ENCODE data around the gene ZNF891. TPM values are rescaled to one million over a fixed set of nuclear protein-coding genes. Genes with fewer than 3 reads are reported as not detected.

ZNF891 gene
- total and polyA plus RNA-seq, 5 donors: 0.86 to 1.5 (median 1.3) TPM

GRCh38 chr12:133063556-133063955, 66.5 kb downstream of the ZNF891 start:
- Histone ChIP-seq H3K9me3 (ENCODE audit: control insufficient read depth, low read length) (peaks cover 31% of the 10 kb centered on the region), H3K27ac (ENCODE audit: low read length) (no peak overlapping the region)
- no peak for ATAC-seq

DNA sequence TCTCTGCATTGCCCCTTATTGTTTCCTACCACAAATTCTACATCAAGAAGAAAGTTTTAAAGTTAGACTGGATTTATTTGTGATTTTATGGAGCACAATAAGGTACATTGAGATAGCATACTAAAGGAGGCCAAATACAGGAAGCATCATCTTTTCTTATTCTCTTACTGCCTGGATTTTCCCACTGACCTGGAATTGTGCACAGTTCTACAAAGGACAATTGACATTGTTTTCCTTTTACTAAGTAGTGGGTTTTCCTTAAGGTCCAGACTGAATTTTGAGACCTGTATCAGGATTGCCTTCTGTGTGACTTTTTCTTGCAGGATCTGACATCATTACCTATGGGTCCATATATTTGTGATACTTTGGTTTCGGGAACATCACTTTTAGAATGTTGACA, 68.1 kb downstream of the ZNF891 start:
- ATAC-seq (no peak), DNase-seq (no peak)
- intact Hi-C loops (cut with DNase I): no loop called here
- 99% methylated on average over 1 of the region's 1 CpG for WGBS
- no peak overlapping the region for H3K4me3 ChIP-seq (ENCODE audit: low read length)
- H3K27me3 ChIP-seq (ENCODE audit: control insufficient read depth, insufficient read depth): no peaks in the 10 kb centered on the region
- no peak overlapping the region for H3K27ac ChIP-seq (ENCODE audit: low read length)
- H3K4me1 ChIP-seq (ENCODE audit: control insufficient read depth, insufficient read depth, low read length): no peaks in the 10 kb centered on the region
- peaks cover 35% of the 10 kb centered on the region for H3K9me3 ChIP-seq (ENCODE audit: control insufficient read depth, low read length)

More at GRCh38 chr12:133063556-133063955, 66.5 kb downstream of the ZNF891 start:
- Histone ChIP-seq H3K4me1 (ENCODE audit: control insufficient read depth, insufficient read depth, low read length) (no peaks in the 10 kb centered on the region), H3K4me3 (ENCODE audit: low read length) (peak overlapping the region; percentile 29), H3K27me3 (ENCODE audit: control insufficient read depth, insufficient read depth) (no peaks in the 10 kb centered on the region)
- no peak for DNase-seq
- intact Hi-C loops (cut with DNase I): no loop called here
- WGBS: 95% methylated on average over 1 of the region's 1 CpG

GRCh38 chr12:133058203-133059113, 71.6 kb downstream of the ZNF891 start:
- WGBS: 96% methylated on average over 8 of the region's 8 CpGs
- Histone ChIP-seq H3K4me1 (ENCODE audit: control insufficient read depth, insufficient read depth, low read length) (no peaks in the 10 kb centered on the region), H3K9me3 (ENCODE audit: control insufficient read depth, low read length) (peaks cover 21% of the 10 kb centered on the region), H3K4me3 (ENCODE audit: low read length) (peak overlapping the region; percentile 37), H3K27ac (ENCODE audit: low read length) (no peak overlapping the region), H3K27me3 (ENCODE audit: control insufficient read depth, insufficient read depth) (no peaks in the 10 kb centered on the region)
- no peak for DNase-seq
- intact Hi-C loops (cut with DNase I): loop anchor here in 1 of 4 donors (5.0 kb wide), 1 partner anchor 49 kb away; no protein-coding TSS in a partner anchor
- no peak for ATAC-seq

DNA sequence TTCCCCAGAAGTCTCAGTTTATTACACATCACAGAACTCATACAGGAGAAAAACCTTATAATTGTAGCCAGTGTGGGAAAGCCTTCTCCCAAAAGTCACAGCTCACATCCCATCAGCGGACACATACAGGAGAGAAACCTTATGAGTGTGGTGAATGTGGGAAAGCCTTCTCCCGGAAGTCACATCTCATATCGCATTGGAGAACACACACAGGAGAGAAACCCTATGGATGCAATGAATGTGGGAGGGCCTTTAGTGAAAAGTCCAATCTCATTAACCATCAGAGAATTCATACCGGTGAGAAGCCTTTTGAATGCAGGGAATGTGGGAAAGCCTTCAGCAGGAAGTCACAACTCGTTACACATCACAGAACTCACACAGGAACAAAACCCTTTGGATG, 72.6 kb downstream of the ZNF891 start:
- Histone ChIP-seq H3K9me3 (ENCODE audit: control insufficient read depth, low read length) (peaks cover 21% of the 10 kb centered on the region), H3K27me3 (ENCODE audit: control insufficient read depth, insufficient read depth) (no peaks in the 10 kb centered on the region), H3K27ac (ENCODE audit: low read length) (no peak overlapping the region), H3K4me1 (ENCODE audit: control insufficient read depth, insufficient read depth, low read length) (no peaks in the 10 kb centered on the region), H3K4me3 (ENCODE audit: low read length) (no peak overlapping the region)
- ATAC-seq (no peak), DNase-seq (no peak)
- 99% methylated on average over 5 of the region's 5 CpGs for WGBS
- intact Hi-C loops (cut with DNase I): loop anchor here in 1 of 4 donors (5.0 kb wide), 1 partner anchor 50 kb away; no protein-coding TSS in a partner anchor

Other genes starting within 250 kb of the ZNF891 start
- gene CHFR, start 242.7 kb downstream of the ZNF891 start, total RNA-seq: 10 to 100 TPM; 15.3 to 27.6 (median 17.5) TPM
- gene CHFR, start 242.7 kb downstream of the ZNF891 start, polyA plus RNA-seq: 12.5 TPM
- 10 to 100 TPM in 3 of 4 donors, 1 to 10 TPM in 1; 9.7 to 17.4 (median 15.3) TPM for gene ZNF605, start 174.0 kb downstream of the ZNF891 start, total RNA-seq
- gene ZNF605, start 174.0 kb downstream of the ZNF891 start, polyA plus RNA-seq: 6.5 TPM
- gene ZNF26, start 143.9 kb downstream of the ZNF891 start, total RNA-seq: 1 to 10 TPM; 4.3 to 6.3 (median 5.5) TPM
- gene ZNF26, start 143.9 kb downstream of the ZNF891 start, polyA plus RNA-seq: 2.3 TPM
- gene ZNF84, start 92.8 kb downstream of the ZNF891 start, total RNA-seq: 10 to 100 TPM; 19.5 to 23.8 (median 21.3) TPM
- 11.1 TPM for gene ZNF84, start 92.8 kb downstream of the ZNF891 start, polyA plus RNA-seq
- gene ZNF140, start 49.4 kb downstream of the ZNF891 start, total RNA-seq: 10 to 100 TPM in 2 of 4 donors, 1 to 10 TPM in 2; 8.5 to 10.7 (median 10.0) TPM
- 10.3 TPM for gene ZNF140, start 49.4 kb downstream of the ZNF891 start, polyA plus RNA-seq
- 10 to 100 TPM in 3 of 4 donors, 1 to 10 TPM in 1; 7.7 to 11.4 (median 10.4) TPM for gene ZNF10, start 353 bp upstream of the ZNF891 start, total RNA-seq
- 7.8 TPM for gene ZNF10, start 353 bp upstream of the ZNF891 start, polyA plus RNA-seq
- 10 to 100 TPM in 3 of 4 donors, 1 to 10 TPM in 1; 9.7 to 13.6 (median 12.5) TPM for gene ZNF268, start 51.2 kb upstream of the ZNF891 start, total RNA-seq
- gene ZNF268, start 51.2 kb upstream of the ZNF891 start, polyA plus RNA-seq: 2.9 TPM
- not detected for gene ANHX, start 105.6 kb upstream of the ZNF891 start, total RNA-seq
- gene ANHX, start 105.6 kb upstream of the ZNF891 start, polyA plus RNA-seq: not detected

Data from right cardiac atrium (tissue), 5 donors.